ENCODE data around the gene COBL. TPM values are rescaled to one million over a fixed set of nuclear protein-coding genes. Genes with fewer than 3 reads are reported as not detected.

The COBL gene
- total RNA-seq, 6 experiments from 2014 or later: 21.5 to 35.9 (median 24.6) TPM

- Histone ChIP-seq H3K4me3 (no peak overlapping the region), H3K36me3 (no peaks in the 10 kb centered on the region), H3K27me3 (no peaks in the 10 kb centered on the region), H3K27ac (no peak overlapping the region), H3K4me1 (peaks cover 0 to 3% (median 0%) of the 10 kb centered on the region in 4 donors), H3K9me3 (no peaks in the 10 kb centered on the region)
- WGBS (ENCODE audit: insufficient coverage, low coverage, low lambda C conversion rate, missing lambda C conversion rate): 37% methylated on average over 4 of the region's 4 CpGs
- TF ChIP-seq POLR2A (IDR thresholded peaks at IDR 0.05) (no peak), CTCF (IDR thresholded peaks at IDR 0.05) (no peak)
- DNase-seq (no peak), ATAC-seq (no peak)
- intact Hi-C loops (cut with DNase I): no loop called here
Observed at GRCh38 chr7:51289623-51290303, 26.8 kb downstream of the COBL start.

- intact Hi-C loops (cut with DNase I): no loop called here
- no peak overlapping the region for H3K27ac ChIP-seq
- ATAC-seq: peak in 3 of 4 donors; percentile 31 to 50 (median 42)
Observed at GRCh38 chr7:51288896-51289622, 27.6 kb downstream of the COBL start.

GRCh38 chr7:51286401-51286800 is 30.2 kb downstream of the COBL start:
- H3K4me3 ChIP-seq: no peak overlapping the region
- no peaks in the 10 kb centered on the region for H3K27me3 ChIP-seq
- ATAC-seq (no peak), DNase-seq (no peak)
- 100% methylated on average over 1 of the region's 1 CpG for WGBS (ENCODE audit: insufficient coverage, low coverage, low lambda C conversion rate, missing lambda C conversion rate)
- no peaks in the 10 kb centered on the region for H3K9me3 ChIP-seq
- no peak for TF ChIP-seq POLR2A (IDR thresholded peaks at IDR 0.05)
- no peak for TF ChIP-seq CTCF (IDR thresholded peaks at IDR 0.05)
- H3K27ac ChIP-seq: no peak overlapping the region
- no peaks in the 10 kb centered on the region for H3K4me1 ChIP-seq
- H3K36me3 ChIP-seq: no peaks in the 10 kb centered on the region
- intact Hi-C loops (cut with DNase I): no loop called here

More at GRCh38 chr7:51288896-51289622, 27.6 kb downstream of the COBL start:
- no peaks in the 10 kb centered on the region for H3K36me3 ChIP-seq
- H3K27me3 ChIP-seq: no peaks in the 10 kb centered on the region
- 62% methylated on average over 7 of the region's 7 CpGs for WGBS (ENCODE audit: insufficient coverage, low coverage, low lambda C conversion rate, missing lambda C conversion rate)
- no peak for DNase-seq
- H3K4me1 ChIP-seq: peaks cover 0 to 3% (median 0%) of the 10 kb centered on the region in 4 donors
- no peak for TF ChIP-seq CTCF (IDR thresholded peaks at IDR 0.05)
- TF ChIP-seq POLR2A (IDR thresholded peaks at IDR 0.05): no peak
- no peaks in the 10 kb centered on the region for H3K9me3 ChIP-seq
- no peak overlapping the region for H3K4me3 ChIP-seq

GRCh38 chr7:51280156-51280555 is 36.5 kb downstream of the COBL start:
- TF ChIP-seq CTCF (IDR thresholded peaks at IDR 0.05): no peak
- no peak for TF ChIP-seq POLR2A (IDR thresholded peaks at IDR 0.05)
- WGBS (ENCODE audit: insufficient coverage, low coverage, low lambda C conversion rate, missing lambda C conversion rate): 75% methylated on average over 2 of the region's 3 CpGs

More at GRCh38 chr7:51280156-51280555, 36.5 kb downstream of the COBL start:
- no peaks in the 10 kb centered on the region for H3K27me3 ChIP-seq
- DNase-seq (no peak), ATAC-seq (no peak)
- no peak overlapping the region for H3K27ac ChIP-seq
- intact Hi-C loops (cut with DNase I): no loop called here
- peaks cover 0 to 12% (median 3%) of the 10 kb centered on the region in 4 donors for H3K4me1 ChIP-seq
- H3K9me3 ChIP-seq: no peaks in the 10 kb centered on the region
- H3K36me3 ChIP-seq: no peaks in the 10 kb centered on the region
- no peak overlapping the region for H3K4me3 ChIP-seq

Data from right lobe of liver (tissue), 6 donors.